Measurements from ENCODE around the gene LARP4B.
A peak's percentile ranks its signal among the peaks of the same experiment; 100 is the strongest.
"Not testable (repeated sequence)": the region's sequence is repeated elsewhere in the genome, so short reads cannot be mapped to it uniquely, and the experiment has no call there.

The LARP4B gene

GRCh38 chr10:955820-956217 is 24.3 kb upstream of the LARP4B start:
- no peak for DNase-seq

- no peak for DNase-seq
These were observed 23.8 kb upstream of the LARP4B start for GRCh38 chr10:955127-955819.

GRCh38 chr10:954396-954795 is 22.9 kb upstream of the LARP4B start:
- DNase-seq = no peak

GRCh38 chr10:953836-954235 is 22.3 kb upstream of the LARP4B start:
- no peak for DNase-seq

GRCh38 chr10:949446-949845 is 17.9 kb upstream of the LARP4B start:
- DNase-seq = no peak

- no peak for DNase-seq
These were observed 16.8 kb upstream of the LARP4B start for GRCh38 chr10:948347-948746.

- no peak for DNase-seq
These were observed 16.4 kb upstream of the LARP4B start for GRCh38 chr10:947881-948280.

- no peak for DNase-seq
These were observed 15.5 kb upstream of the LARP4B start for GRCh38 chr10:947051-947450.

GRCh38 chr10:945778-946177 is 14.3 kb upstream of the LARP4B start:
- no peak for DNase-seq

GRCh38 chr10:944034-944831 is 12.7 kb upstream of the LARP4B start:
- DNase-seq = no peak

- DNase-seq = no peak
These were observed 12.0 kb upstream of the LARP4B start for GRCh38 chr10:943334-944033.

- DNase-seq = no peak
These were observed 7.6 kb upstream of the LARP4B start for GRCh38 chr10:938941-939678.

- no peak for DNase-seq
These were observed 3.4 kb upstream of the LARP4B start for GRCh38 chr10:934746-935406.

GRCh38 chr10:934165-934564 is 2.7 kb upstream of the LARP4B start:
- DNase-seq = not testable (repeated sequence)

- no peak for DNase-seq
These were observed 1.1 kb upstream of the LARP4B start for GRCh38 chr10:932589-932988.

- DNase-seq = peak in 1 of 4 experiments; percentile 6
These were observed 730 bp downstream of the LARP4B start for GRCh38 chr10:930625-931325.

GRCh38 chr10:929960-930624 is 1.4 kb downstream of the LARP4B start:
- DNase-seq = no peak

- no peak for DNase-seq
These were observed 4.4 kb downstream of the LARP4B start for GRCh38 chr10:927131-927530.

- DNase-seq = no peak
These were observed 5.3 kb downstream of the LARP4B start for GRCh38 chr10:926075-926698.

GRCh38 chr10:924524-924859 is 7.0 kb downstream of the LARP4B start:
- no peak for DNase-seq

Data from activated CD4-positive, CD25-positive, alpha-beta regulatory T cell (primary cell).